IPS DF 6.9 (cell line): ENCODE results near the gene FAM184A.

Source experiments
- DNase-seq: peaks from one replicate; pipeline ENCODE4 v3.0.0-alpha.2; 2013; ENCODE audit warnings: low read depth, low spot score
- H3K27ac ChIP-seq: one replicate; pipeline ENCODE4 v1.5.1; 2013; ENCODE audit warnings: low read length, control low read depth
- H3K27me3 ChIP-seq: 2 replicates; pipeline ENCODE4 v1.6.1; 2013; ENCODE audit warnings: mild to moderate bottlenecking, low read length; ENCODE audit not compliant: control insufficient read depth, insufficient read depth
- H3K36me3 ChIP-seq: 2 replicates; pipeline ENCODE4 v1.6.1; 2013; ENCODE audit warnings: low read length; ENCODE audit not compliant: control insufficient read depth, insufficient read depth
- H3K4me1 ChIP-seq: 2 replicates; pipeline ENCODE4 v1.6.1; 2013; ENCODE audit warnings: low read length; ENCODE audit not compliant: control insufficient read depth, insufficient read depth
- H3K4me3 ChIP-seq: 2 replicates; pipeline ENCODE4 v1.5.1; 2013; ENCODE audit warnings: mild to moderate bottlenecking, low read length
- H3K9me3 ChIP-seq: 2 replicates; pipeline ENCODE4 v1.6.1; 2013; ENCODE audit warnings: low read length, inconsistent platforms; ENCODE audit not compliant: control insufficient read depth, insufficient read depth
- WGBS: extraction: QIAGEN DNeasy Blood & Tissue Kit; methylation state at CpG from one replicate; pipeline ENCODE4 v1.1.7; 2013; ENCODE audit warnings: mixed read lengths, missing lambda C conversion rate; ENCODE audit not compliant: insufficient read length, insufficient coverage; 5-methylcytosine and 5-hydroxymethylcytosine counted together

Gene FAM184A

DNA sequence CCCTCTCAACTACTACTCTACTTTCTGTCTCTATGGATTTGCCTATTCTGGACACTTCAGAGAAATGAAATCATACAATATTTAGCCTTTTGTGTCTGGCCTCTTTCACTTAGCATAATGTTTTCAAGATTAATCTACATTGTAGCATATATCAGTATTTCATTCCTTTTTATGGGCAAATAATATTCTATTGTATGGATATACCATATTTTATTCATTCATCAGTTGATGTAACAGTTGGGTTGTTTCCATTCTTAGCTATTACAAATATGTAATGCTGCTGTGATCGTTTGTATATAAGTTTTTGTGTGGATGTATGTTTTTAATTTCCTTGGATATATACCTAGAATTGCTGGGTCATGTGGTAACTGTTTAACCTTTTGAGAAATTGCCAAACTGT is 23.4 kb downstream of the FAM184A start:
- H3K9me3 ChIP-seq = no peaks in the 10 kb centered on the region
- H3K36me3 ChIP-seq = no peaks in the 10 kb centered on the region
- H3K27ac ChIP-seq = no peak overlapping the region
- H3K4me1 ChIP-seq = peaks cover 1% of the 10 kb centered on the region; the same call in 1 of the 2 replicates
- DNase-seq = no peak
- H3K4me3 ChIP-seq = no peak overlapping the region
- no CpG with 5 or more reads among the region's 1 CpG for WGBS
- no peaks in the 10 kb centered on the region for H3K27me3 ChIP-seq

DNA sequence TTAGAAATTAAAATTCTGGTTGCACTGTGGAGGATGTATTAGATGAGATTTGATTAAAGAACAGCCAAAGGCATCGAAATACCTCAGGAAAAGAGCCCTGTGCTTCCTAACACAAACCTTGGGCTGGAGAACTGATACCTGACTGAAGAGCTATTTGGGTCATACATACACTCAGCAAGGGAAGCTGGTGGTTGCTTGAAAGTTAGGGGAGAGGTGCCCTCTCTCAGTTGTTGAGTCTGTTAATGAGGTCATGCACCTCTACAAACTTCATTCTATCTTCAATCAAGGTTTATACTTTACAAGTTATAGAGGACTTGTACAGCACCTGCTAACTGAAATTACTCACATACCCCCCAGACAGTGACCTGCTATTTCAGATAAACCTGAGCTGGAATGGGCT is 25.5 kb downstream of the FAM184A start:
- peaks cover 1% of the 10 kb centered on the region; the same call in 1 of the 2 replicates for H3K4me1 ChIP-seq
- H3K27me3 ChIP-seq = no peaks in the 10 kb centered on the region
- no peak overlapping the region for H3K4me3 ChIP-seq
- WGBS = no CpG with 5 or more reads among the region's 1 CpG
- H3K36me3 ChIP-seq = no peaks in the 10 kb centered on the region
- DNase-seq = no peak
- no peak overlapping the region for H3K27ac ChIP-seq
- no peaks in the 10 kb centered on the region for H3K9me3 ChIP-seq

- Histone ChIP-seq H3K27ac (no peak overlapping the region), H3K9me3 (no peaks in the 10 kb centered on the region), H3K36me3 (no peaks in the 10 kb centered on the region), H3K27me3 (no peaks in the 10 kb centered on the region), H3K4me3 (no peak overlapping the region), H3K4me1 (peaks cover 1% of the 10 kb centered on the region; the same call in 1 of the 2 replicates)
- DNase-seq = no peak
- no CpG with 5 or more reads among the region's 2 CpGs for WGBS
Observed at GRCh38 chr6:119052292-119052889, 26.1 kb downstream of the FAM184A start.

GRCh38 chr6:119044255-119044654 is 34.2 kb downstream of the FAM184A start:
- Histone ChIP-seq H3K27ac (no peak overlapping the region), H3K27me3 (no peaks in the 10 kb centered on the region), H3K4me3 (no peak overlapping the region), H3K36me3 (no peaks in the 10 kb centered on the region), H3K4me1 (peaks cover 1% of the 10 kb centered on the region), H3K9me3 (no peaks in the 10 kb centered on the region)
- no peak for DNase-seq
- no CpG with 5 or more reads among the region's 5 CpGs for WGBS

GRCh38 chr6:119043783-119044182 is 34.7 kb downstream of the FAM184A start:
- no peak for DNase-seq
- H3K9me3 ChIP-seq = no peaks in the 10 kb centered on the region
- H3K4me1 ChIP-seq = peaks cover 1% of the 10 kb centered on the region
- H3K27ac ChIP-seq = no peak overlapping the region
- H3K27me3 ChIP-seq = no peaks in the 10 kb centered on the region
- no peak overlapping the region for H3K4me3 ChIP-seq
- H3K36me3 ChIP-seq = no peaks in the 10 kb centered on the region

- no peak for DNase-seq
- no peaks in the 10 kb centered on the region for H3K9me3 ChIP-seq
- no CpG with 5 or more reads among the region's 1 CpG for WGBS
- H3K4me1 ChIP-seq = peaks cover 1% of the 10 kb centered on the region
- H3K36me3 ChIP-seq = no peaks in the 10 kb centered on the region
- H3K27me3 ChIP-seq = no peaks in the 10 kb centered on the region
- H3K27ac ChIP-seq = no peak overlapping the region
- H3K4me3 ChIP-seq = no peak overlapping the region
Observed at GRCh38 chr6:119043265-119043664, 35.2 kb downstream of the FAM184A start.

DNA sequence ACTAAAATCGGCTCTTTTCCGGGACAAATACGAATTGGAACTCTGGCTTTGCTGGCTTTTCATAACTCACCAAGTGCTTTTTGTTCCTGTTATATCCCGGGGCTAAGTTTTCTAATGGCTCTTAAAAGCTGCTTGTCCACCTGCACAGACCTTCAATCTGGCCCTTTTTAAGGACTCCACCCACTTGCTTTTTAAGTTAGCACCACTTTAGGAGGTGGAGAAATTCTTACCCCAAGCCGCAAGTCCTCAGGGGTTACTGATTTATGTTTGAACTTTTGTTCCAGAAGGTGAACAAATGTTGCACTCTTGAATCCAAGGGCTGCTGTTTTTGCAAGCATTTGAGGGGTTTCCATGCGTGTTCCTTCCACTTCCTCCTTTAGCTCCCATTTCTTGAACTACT is 37.8 kb downstream of the FAM184A start:
- Histone ChIP-seq H3K9me3 (no peaks in the 10 kb centered on the region), H3K27me3 (no peaks in the 10 kb centered on the region), H3K27ac (no peak overlapping the region), H3K36me3 (no peaks in the 10 kb centered on the region), H3K4me3 (no peak overlapping the region), H3K4me1 (peaks cover 1% of the 10 kb centered on the region)
- no CpG with 5 or more reads among the region's 6 CpGs for WGBS
- DNase-seq = no peak

GRCh38 chr6:119040229-119040628 is 38.2 kb downstream of the FAM184A start:
- H3K27me3 ChIP-seq = no peaks in the 10 kb centered on the region
- no peak for DNase-seq
- no CpG with 5 or more reads among the region's 8 CpGs for WGBS
- H3K4me1 ChIP-seq = peaks cover 1% of the 10 kb centered on the region
- no peak overlapping the region for H3K4me3 ChIP-seq
- no peak overlapping the region for H3K27ac ChIP-seq
- no peaks in the 10 kb centered on the region for H3K36me3 ChIP-seq
- H3K9me3 ChIP-seq = no peaks in the 10 kb centered on the region

DNA sequence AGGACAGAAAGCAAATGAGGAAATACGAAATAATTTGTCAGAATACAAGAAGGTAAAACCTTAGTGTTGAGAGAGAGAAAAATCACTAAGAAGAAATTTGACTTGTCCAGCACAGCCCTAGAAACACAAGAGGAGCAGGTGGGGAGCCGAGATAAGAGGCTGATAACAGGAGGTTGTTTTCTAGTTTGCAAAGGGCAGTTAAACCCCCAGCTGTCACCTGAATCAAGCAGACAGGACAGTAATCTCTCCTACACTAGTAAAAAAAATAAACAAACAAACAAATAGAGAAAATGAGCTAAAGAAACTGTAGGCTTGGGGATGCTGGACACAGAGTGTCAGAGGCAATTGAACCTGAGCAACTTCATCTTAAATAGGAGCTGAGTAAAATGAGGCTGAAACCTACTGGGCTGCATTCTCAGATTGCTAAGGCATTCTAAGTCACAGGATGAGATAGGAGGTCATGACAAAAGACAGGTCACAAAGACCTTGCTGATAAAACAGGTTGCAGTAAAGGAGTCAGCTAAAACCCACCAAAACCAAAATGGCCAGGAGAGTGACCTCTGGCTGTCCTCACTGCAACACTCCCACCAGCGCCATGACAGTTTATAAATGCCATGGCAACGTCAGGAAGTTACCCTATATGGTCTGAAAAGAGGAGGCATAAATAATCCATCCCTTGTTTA is 40.4 kb downstream of the FAM184A start:
- no peak overlapping the region for H3K27ac ChIP-seq
- H3K36me3 ChIP-seq = no peaks in the 10 kb centered on the region
- no CpG with 5 or more reads among the region's 4 CpGs for WGBS
- no peaks in the 10 kb centered on the region for H3K27me3 ChIP-seq
- peaks cover 1% of the 10 kb centered on the region for H3K4me1 ChIP-seq
- H3K4me3 ChIP-seq = no peak overlapping the region
- H3K9me3 ChIP-seq = no peaks in the 10 kb centered on the region
- DNase-seq = no peak

- Histone ChIP-seq H3K27me3 (no peaks in the 10 kb centered on the region), H3K9me3 (no peaks in the 10 kb centered on the region), H3K4me3 (no peak overlapping the region), H3K27ac (no peak overlapping the region), H3K4me1 (peaks cover 1% of the 10 kb centered on the region), H3K36me3 (no peaks in the 10 kb centered on the region)
- DNase-seq = no peak
Observed at GRCh38 chr6:119037264-119037663, 41.2 kb downstream of the FAM184A start.

- Histone ChIP-seq H3K36me3 (no peaks in the 10 kb centered on the region), H3K9me3 (no peaks in the 10 kb centered on the region), H3K4me3 (no peak overlapping the region), H3K27me3 (no peaks in the 10 kb centered on the region), H3K27ac (no peak overlapping the region), H3K4me1 (peaks cover 1% of the 10 kb centered on the region)
- no peak for DNase-seq
- no CpG with 5 or more reads among the region's 5 CpGs for WGBS
Observed at GRCh38 chr6:119036081-119036480, 42.4 kb downstream of the FAM184A start.
